Ascending aorta (tissue), 2 donors: Measurements from ENCODE around the gene PLIN1. TPM values are rescaled to one million over a fixed set of nuclear protein-coding genes. Genes with fewer than 3 reads are reported as not detected.

ENCODE experiments used
- DNase-seq, 2 donors: peaks; one replicate each; pipeline ENCODE4 v3.0.0-alpha.2; 2019; ENCODE audit warnings: low spot score in 2 of 2
- H3K27ac ChIP-seq, 2 donors: fragments of 200-600 bp; sonication (generic); one replicate each; pipeline ENCODE4 v1.5.1; 2016 to 2017; ENCODE audit warnings: mild to moderate bottlenecking in 1 of 2
- H3K27me3 ChIP-seq: fragments of 200-600 bp; sonication (generic); one replicate; pipeline ENCODE4 v1.5.1; 2017
- H3K36me3 ChIP-seq, 2 donors: fragments of 200-600 bp; sonication (generic); one replicate each; pipeline ENCODE4 v1.5.1; 2016
- H3K4me1 ChIP-seq, 2 donors: fragments of 200-600 bp; sonication (generic); one replicate each; pipeline ENCODE4 v1.5.1; 2016 to 2017; ENCODE audit warnings: mild to moderate bottlenecking in 1 of 2
- H3K4me3 ChIP-seq, 2 donors: fragments of 200-600 bp; sonication (generic); one replicate each; pipeline ENCODE4 v1.5.1; 2016 to 2017; ENCODE audit warnings: mild to moderate bottlenecking in 1 of 2
- H3K9me3 ChIP-seq, 2 donors: fragments of 200-600 bp; sonication (generic); one replicate each; pipeline ENCODE4 v1.5.1; 2016
- intact Hi-C: fragments of 100-400 bp; cut with DNase I; formaldehyde crosslinking; loops from one replicate; pipeline ENCODE4 v1.15.1; 2023
- total RNA-seq: library from RNA; depleted of rRNA; stranded (reverse); fragments of >200 nt; gene quantifications from one replicate; pipeline ENCODE4 v1.1.0, GENCODE V29; 2016
- TF ChIP-seq, protein P1 (sequence below), 3 experiments: fragments of 200-600 bp in 2 of 3; fragments of 450-650 bp in 1 of 3; sonication (generic) in 2 of 3; IDR thresholded peaks; one replicate each; pipeline ENCODE4 v1.5.1; 2016 to 2019; ENCODE audit warnings: antibody characterized with exemption in 3 of 3, mild to moderate bottlenecking in 1 of 3, moderate library complexity in 1 of 3

Gene PLIN1
- total RNA-seq, 1 donor from 2014 or later: 39.3 TPM

DNA sequence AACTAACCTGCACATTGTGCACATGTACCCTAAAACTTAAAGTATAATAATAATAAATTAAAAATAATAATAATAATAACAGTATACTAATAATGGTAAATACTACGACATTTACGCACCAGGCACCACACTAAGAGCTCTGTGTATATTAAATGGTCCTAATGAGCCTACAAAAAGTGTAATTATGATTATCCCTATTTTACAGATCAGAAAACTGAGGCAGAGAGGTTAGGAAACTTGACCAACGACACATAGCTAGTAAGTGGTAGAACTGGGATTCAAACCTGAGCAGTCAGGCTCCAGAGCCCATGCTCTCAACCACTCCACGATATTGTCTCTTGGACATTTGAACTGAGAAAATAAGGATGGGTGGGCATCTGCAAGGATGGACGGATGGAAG, 38.9 kb downstream of the PLIN1 start:
- Histone ChIP-seq H3K36me3 (peaks cover 26 to 34% of the 10 kb centered on the region in 2 donors), H3K4me3 (no peak overlapping the region), H3K9me3 (no peaks in the 10 kb centered on the region), H3K27me3 (no peaks in the 10 kb centered on the region), H3K27ac (no peak overlapping the region), H3K4me1 (no peaks in the 10 kb centered on the region)
- intact Hi-C loops: no loop called here
- TF ChIP-seq, protein P1, sequence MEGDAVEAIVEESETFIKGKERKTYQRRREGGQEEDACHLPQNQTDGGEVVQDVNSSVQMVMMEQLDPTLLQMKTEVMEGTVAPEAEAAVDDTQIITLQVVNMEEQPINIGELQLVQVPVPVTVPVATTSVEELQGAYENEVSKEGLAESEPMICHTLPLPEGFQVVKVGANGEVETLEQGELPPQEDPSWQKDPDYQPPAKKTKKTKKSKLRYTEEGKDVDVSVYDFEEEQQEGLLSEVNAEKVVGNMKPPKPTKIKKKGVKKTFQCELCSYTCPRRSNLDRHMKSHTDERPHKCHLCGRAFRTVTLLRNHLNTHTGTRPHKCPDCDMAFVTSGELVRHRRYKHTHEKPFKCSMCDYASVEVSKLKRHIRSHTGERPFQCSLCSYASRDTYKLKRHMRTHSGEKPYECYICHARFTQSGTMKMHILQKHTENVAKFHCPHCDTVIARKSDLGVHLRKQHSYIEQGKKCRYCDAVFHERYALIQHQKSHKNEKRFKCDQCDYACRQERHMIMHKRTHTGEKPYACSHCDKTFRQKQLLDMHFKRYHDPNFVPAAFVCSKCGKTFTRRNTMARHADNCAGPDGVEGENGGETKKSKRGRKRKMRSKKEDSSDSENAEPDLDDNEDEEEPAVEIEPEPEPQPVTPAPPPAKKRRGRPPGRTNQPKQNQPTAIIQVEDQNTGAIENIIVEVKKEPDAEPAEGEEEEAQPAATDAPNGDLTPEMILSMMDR (IDR thresholded peaks at IDR 0.05): no peak
- DNase-seq: peak in 1 of 2 donors; percentile 37

DNA sequence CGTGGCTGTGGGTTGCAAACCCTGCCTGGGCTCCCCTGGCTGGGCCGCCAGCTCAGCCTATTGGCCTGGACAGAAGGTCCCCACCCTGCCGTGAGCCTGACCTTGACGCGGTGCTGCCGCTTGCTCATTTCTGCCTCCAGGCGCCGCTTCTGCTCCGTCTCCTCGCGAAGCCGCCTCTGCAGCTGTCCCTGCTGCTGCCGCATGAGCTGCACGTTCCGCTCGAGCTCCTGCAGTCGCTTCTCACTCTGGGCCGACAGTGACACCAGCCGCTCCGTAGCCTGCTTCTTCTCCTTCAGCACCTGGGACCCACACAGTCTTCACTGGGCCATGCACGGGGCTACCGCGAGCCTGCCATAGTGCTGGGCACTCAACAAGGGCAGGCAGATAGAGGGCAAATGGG, 45.6 kb downstream of the PLIN1 start:
- H3K4me1 ChIP-seq: no peaks in the 10 kb centered on the region
- intact Hi-C loops: no loop called here
- no peak overlapping the region for H3K4me3 ChIP-seq
- no peaks in the 10 kb centered on the region for H3K9me3 ChIP-seq
- DNase-seq: no peak
- TF ChIP-seq, protein P1 (IDR thresholded peaks at IDR 0.05): no peak
- no peak overlapping the region for H3K27ac ChIP-seq
- no peaks in the 10 kb centered on the region for H3K27me3 ChIP-seq
- peaks cover 53% of the 10 kb centered on the region in 2 donors for H3K36me3 ChIP-seq

DNA sequence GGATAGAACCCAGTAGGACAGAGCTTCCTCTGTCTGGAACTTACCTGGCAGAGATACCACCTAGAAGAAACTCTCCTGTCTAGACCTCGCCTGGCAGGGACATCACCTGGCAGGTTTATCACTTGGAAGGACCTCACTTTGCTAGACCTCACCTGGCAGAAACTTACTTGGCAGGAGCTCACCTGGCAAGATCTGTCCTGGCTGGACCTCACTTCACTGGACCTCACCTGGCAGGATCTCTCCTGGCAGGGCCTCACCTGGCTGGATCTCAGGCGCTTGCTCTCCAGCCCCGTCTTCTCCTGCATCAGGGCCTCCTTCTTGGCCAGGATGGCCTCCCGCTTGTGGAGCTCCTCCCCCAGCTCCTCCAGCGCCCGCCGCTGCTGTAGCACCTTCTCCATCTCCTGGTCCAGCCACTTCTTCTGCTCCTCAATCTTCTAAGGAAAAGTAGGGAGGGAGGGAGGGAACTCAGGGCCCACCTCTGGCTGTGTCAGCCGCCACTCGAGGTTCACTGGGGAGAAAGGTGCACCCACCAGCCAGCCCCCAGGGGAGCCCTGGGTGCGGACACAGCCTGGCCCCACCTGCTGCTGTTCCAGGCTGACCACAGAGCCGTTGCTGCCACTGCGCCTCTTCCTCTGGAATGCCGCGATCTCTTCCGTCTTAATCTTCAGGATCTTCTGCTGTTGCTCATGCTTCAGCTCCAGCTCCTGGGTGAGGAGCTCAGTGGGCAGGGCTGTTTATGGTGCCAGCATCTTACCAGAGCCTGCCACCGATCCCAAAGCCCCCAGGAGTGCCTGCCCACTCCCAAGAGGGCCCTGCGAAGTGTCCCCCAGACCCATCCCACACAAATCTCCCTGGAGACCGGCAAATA, 46.4 kb downstream of the PLIN1 start:
- Histone ChIP-seq H3K9me3 (no peaks in the 10 kb centered on the region), H3K4me3 (no peak overlapping the region), H3K36me3 (peaks cover 59 to 61% of the 10 kb centered on the region in 2 donors), H3K27ac (no peak overlapping the region), H3K4me1 (no peaks in the 10 kb centered on the region), H3K27me3 (no peaks in the 10 kb centered on the region)
- DNase-seq: no peak
- TF ChIP-seq, protein P1 (IDR thresholded peaks at IDR 0.05): no peak
- intact Hi-C loops: no loop called here

DNA sequence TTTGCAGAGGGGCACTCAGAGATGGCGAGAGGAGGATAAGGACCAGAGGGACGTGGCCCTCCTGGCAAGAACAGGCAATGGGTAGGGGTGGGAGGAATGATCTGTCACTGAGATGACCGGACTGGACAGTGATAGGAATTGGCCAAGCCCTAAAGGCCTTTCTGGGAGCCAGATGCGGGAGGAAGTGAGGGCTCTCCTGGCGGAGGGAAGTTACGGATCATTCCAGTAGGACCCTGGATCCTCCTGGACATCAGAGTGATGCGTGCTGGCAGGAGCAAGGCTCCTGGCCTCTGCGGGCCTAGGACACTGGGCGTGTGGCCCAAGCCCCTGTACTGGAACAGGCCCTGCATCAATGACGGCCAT, 47.3 kb downstream of the PLIN1 start:
- Histone ChIP-seq H3K4me1 (no peaks in the 10 kb centered on the region), H3K36me3 (peaks cover 64 to 68% of the 10 kb centered on the region in 2 donors), H3K27me3 (no peaks in the 10 kb centered on the region), H3K27ac (no peak overlapping the region), H3K4me3 (no peak overlapping the region), H3K9me3 (no peaks in the 10 kb centered on the region)
- intact Hi-C loops: no loop called here
- DNase-seq: no peak
- TF ChIP-seq, protein P1 (IDR thresholded peaks at IDR 0.05): no peak

DNA sequence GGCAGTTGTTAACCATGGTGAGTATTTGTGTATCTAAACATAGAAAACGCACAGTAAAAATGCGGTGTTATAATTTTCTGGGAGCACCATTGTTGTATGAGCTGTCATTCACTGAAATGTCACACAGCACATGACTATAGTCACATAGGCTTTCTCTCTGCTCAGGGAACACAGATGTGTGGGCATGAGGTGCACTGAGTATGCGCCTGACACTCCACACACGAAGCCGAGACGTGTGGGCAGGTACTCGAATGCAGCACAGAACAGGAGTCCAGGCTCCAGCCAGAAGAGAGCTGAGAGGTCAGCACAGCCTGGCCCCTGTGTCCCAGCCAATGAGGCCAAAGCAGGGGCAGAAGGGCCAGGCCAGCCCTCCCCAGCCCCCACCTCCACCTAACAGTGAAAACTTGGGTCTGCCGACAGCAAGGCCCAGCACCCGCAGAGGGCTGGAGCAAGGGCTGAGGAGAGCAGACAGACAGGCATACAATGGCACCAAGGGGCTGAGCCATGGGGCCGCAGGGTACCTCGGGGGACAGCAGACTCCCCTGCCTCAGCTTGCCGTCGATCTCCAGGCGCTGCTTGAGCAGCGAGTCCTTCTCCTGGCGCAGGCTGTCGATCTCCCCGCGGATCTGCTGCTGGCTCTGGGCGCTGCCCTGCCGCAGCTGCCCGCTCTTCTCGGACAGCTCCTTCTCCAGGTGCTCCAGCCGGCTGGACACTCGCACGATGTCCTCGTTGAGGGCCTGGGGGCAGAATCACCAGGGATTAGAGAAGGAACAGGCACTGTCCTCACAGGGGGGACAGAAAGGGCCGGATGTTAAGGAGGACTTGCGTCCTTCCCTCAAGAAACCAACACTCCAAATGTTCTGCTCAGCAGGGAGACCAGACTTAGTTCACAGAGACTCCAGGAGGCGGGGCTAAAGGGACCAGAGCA, 47.9 kb downstream of the PLIN1 start:
- Histone ChIP-seq H3K27me3 (no peaks in the 10 kb centered on the region), H3K4me1 (no peaks in the 10 kb centered on the region), H3K36me3 (peaks cover 69 to 73% of the 10 kb centered on the region in 2 donors), H3K27ac (no peak overlapping the region), H3K9me3 (no peaks in the 10 kb centered on the region), H3K4me3 (no peak overlapping the region)
- TF ChIP-seq, protein P1 (IDR thresholded peaks at IDR 0.05): no peak
- intact Hi-C loops: no loop called here
- DNase-seq: no peak
